ENCODE measurements around the gene TULP4. TPM values are rescaled to one million over a fixed set of nuclear protein-coding genes. Genes with fewer than 3 reads are reported as not detected.

Gene TULP4
- total RNA-seq, 1 experiment from 2014 or later, result 64.6 TPM

DNA sequence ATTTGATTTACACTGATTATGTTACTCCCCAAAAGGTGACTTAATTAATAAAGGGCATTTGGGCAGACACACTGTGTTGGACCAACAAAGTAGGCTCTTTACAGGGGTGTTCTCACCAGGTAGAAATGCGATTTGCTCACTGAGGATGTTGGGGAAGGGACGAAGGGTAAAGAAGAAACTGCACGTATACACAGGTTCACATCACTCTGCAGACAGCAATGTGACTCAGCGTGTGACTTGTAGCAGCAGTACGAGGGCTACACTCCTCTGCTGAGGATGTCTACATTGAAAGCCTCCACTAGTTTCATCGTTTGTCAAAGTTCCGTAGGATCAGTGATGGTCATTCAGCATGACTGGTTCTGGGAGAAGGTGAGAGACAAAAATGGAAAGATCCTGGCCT is 194.9 kb downstream of the TULP4 start:
- H2BK15ac ChIP-seq (ENCODE audit: low read depth, low read length), result no peak overlapping the region
- no peak overlapping the region for H4K5ac ChIP-seq (ENCODE audit: insufficient read length, low read depth, low read length)
- no peak overlapping the region for H3K27ac Mint-ChIP-seq
- H3K9me3 Mint-ChIP-seq, result no peaks in the 10 kb centered on the region
- no peak overlapping the region for H3K4me2 ChIP-seq (ENCODE audit: insufficient read depth, insufficient read length, low read length)
- no peaks in the 10 kb centered on the region for H3K4me1 ChIP-seq (ENCODE audit: insufficient read depth, low read length)
- no peak overlapping the region for H3K4ac ChIP-seq (ENCODE audit: low read depth, low read length)
- DNase-seq, result peak; percentile 10
- H3K36me3 Mint-ChIP-seq (ENCODE audit: insufficient read depth in 1 of 3, low read depth in 3 of 3), result peaks cover 5 to 32% (median 12%) of the 10 kb centered on the region in 3 experiments; a peak in 5 of 7 replicates
- no peak overlapping the region for H3K4me3 Mint-ChIP-seq
- no peak overlapping the region for H2AK5ac ChIP-seq (ENCODE audit: insufficient read length, low read length)
- no peaks in the 10 kb centered on the region for H3K27me3 Mint-ChIP-seq (ENCODE audit: low read depth)
- H3K23me2 ChIP-seq (ENCODE audit: insufficient read length, low read depth, low read length, poor library complexity, severe bottlenecking), result no peaks in the 10 kb centered on the region
- TF ChIP-seq, protein P1, sequence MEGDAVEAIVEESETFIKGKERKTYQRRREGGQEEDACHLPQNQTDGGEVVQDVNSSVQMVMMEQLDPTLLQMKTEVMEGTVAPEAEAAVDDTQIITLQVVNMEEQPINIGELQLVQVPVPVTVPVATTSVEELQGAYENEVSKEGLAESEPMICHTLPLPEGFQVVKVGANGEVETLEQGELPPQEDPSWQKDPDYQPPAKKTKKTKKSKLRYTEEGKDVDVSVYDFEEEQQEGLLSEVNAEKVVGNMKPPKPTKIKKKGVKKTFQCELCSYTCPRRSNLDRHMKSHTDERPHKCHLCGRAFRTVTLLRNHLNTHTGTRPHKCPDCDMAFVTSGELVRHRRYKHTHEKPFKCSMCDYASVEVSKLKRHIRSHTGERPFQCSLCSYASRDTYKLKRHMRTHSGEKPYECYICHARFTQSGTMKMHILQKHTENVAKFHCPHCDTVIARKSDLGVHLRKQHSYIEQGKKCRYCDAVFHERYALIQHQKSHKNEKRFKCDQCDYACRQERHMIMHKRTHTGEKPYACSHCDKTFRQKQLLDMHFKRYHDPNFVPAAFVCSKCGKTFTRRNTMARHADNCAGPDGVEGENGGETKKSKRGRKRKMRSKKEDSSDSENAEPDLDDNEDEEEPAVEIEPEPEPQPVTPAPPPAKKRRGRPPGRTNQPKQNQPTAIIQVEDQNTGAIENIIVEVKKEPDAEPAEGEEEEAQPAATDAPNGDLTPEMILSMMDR (conservative IDR thresholded peaks at IDR 0.05), result no peak
- no CpG with 5 or more reads among the region's 7 CpGs for WGBS (ENCODE audit: extremely low coverage, insufficient read length, low lambda C conversion rate)
- H3K27me3 ChIP-seq (ENCODE audit: insufficient read depth, low read length), result no peaks in the 10 kb centered on the region
- no peak overlapping the region for H3K9ac ChIP-seq (ENCODE audit: extremely low read depth, insufficient read length, low read length)
- H3K14ac ChIP-seq (ENCODE audit: insufficient read depth, low read length), result no peak overlapping the region
- no peak overlapping the region for H2BK5ac ChIP-seq (ENCODE audit: insufficient read length, low read length)
- H3K23ac ChIP-seq (ENCODE audit: insufficient read length, low read depth, low read length), result no peak overlapping the region
- no peak overlapping the region for H2BK20ac ChIP-seq (ENCODE audit: low read depth, low read length, poor library complexity, severe bottlenecking)
- no peak overlapping the region for H2AFZ ChIP-seq (ENCODE audit: low read length)
- no peak overlapping the region for H4K8ac ChIP-seq (replicated peaks; ENCODE audit: insufficient read length, low read depth, low read length)
- H2BK12ac ChIP-seq (ENCODE audit: insufficient read length, low read depth, low read length), result no peak overlapping the region
- no peak overlapping the region for H4K91ac ChIP-seq (ENCODE audit: insufficient read length, low read depth, low read length)
- H3K56ac ChIP-seq (ENCODE audit: insufficient read length, low read depth, low read length), result no peak overlapping the region
- H3K27ac ChIP-seq (ENCODE audit: insufficient read length, low read depth, low read length), result no peak overlapping the region
- H3K18ac ChIP-seq (ENCODE audit: insufficient read length, low read depth, low read length), result no peak overlapping the region
- H2BK120ac ChIP-seq (ENCODE audit: low read depth, low read length, poor library complexity, severe bottlenecking), result no peak overlapping the region
- H3K79me2 ChIP-seq (ENCODE audit: insufficient read depth, low read length), result peaks cover 2% of the 10 kb centered on the region; the same call in 1 of the 2 replicates
- no peaks in the 10 kb centered on the region for H3K9me3 ChIP-seq (ENCODE audit: control insufficient read depth, low read depth, low read length)
- peaks cover 3% of the 10 kb centered on the region in 2 experiments for H3K4me1 Mint-ChIP-seq
- H3K79me1 ChIP-seq (ENCODE audit: insufficient read depth, low read depth, low read length, poor library complexity, severe bottlenecking), result no peaks in the 10 kb centered on the region
- no peaks in the 10 kb centered on the region for H4K20me1 ChIP-seq (ENCODE audit: control insufficient read depth, insufficient read depth, insufficient read length)
- no peak overlapping the region for H3T11ph ChIP-seq (ENCODE audit: low read length)

All from H9 (cell line).